Body of pancreas (tissue), 4 donors: ENCODE results near the gene DUS4L. TPM values are rescaled to one million over a fixed set of nuclear protein-coding genes. Genes with fewer than 3 reads are reported as not detected.

Source experiments
- ATAC-seq: fragments of 150-250 bp; one replicate; pipeline ENCODE4 v1.9.1; 2016
- DNase-seq, 4 donors: peaks; one replicate each; pipeline ENCODE4 v3.0.0-alpha.2; 2019
- H3K27ac ChIP-seq, 4 donors: fragments of 200-600 bp; sonication (generic); 1 replicate in 3 of 4; 2 replicates in 1 of 4; pipeline versions ENCODE4 v1.5.1 to v1.6.1; 2016 to 2019; ENCODE audit warnings: mild to moderate bottlenecking in 1 of 4, mixed read lengths in 1 of 4, moderate library complexity in 1 of 4
- H3K27me3 ChIP-seq, 2 donors: fragments of 200-600 bp; sonication (generic); one replicate each; pipeline ENCODE4 v1.6.0; 2016; ENCODE audit warnings: mild to moderate bottlenecking in 1 of 2
- H3K36me3 ChIP-seq, 2 donors: fragments of 200-600 bp; sonication (generic); replicated peaks in 1 of 2; 2 replicates each; pipeline ENCODE4 v1.5.1; 2016; ENCODE audit warnings: low read depth in 2 of 2; ENCODE audit not compliant: insufficient read depth in 1 of 2
- H3K4me1 ChIP-seq: fragments of 200-600 bp; sonication (generic); one replicate; pipeline ENCODE4 v1.6.0; 2016
- H3K4me3 ChIP-seq, 2 donors: fragments of 200-600 bp; sonication (generic); 1 replicate in 1 of 2; 2 replicates in 1 of 2; pipeline ENCODE4 v1.5.1; 2016 to 2019
- H3K9me3 ChIP-seq, 3 donors: fragments of 200-600 bp; sonication (generic); 1 replicate in 2 of 3; 2 replicates in 1 of 3; pipeline ENCODE4 v1.5.1; 2016
- POLR2A ChIP-seq, 3 donors: fragments of 450-650 bp; IDR thresholded peaks; one replicate each; pipeline ENCODE4 v1.6.1; 2016; ENCODE audit warnings: antibody characterized with exemption in 3 of 3, mild to moderate bottlenecking in 2 of 3
- WGBS, 2 donors: methylation state at CpG; one replicate each; pipeline ENCODE4 v1.1.5; 2017; 5-methylcytosine and 5-hydroxymethylcytosine counted together
- intact Hi-C: fragments of 100-400 bp; cut with DNase I; formaldehyde crosslinking; loops from one replicate; pipeline ENCODE4 v1.15.1; 2023
- total RNA-seq, 2 donors: library from RNA; depleted of rRNA; stranded (reverse); fragments of >200 nt; gene quantifications; one replicate each; pipeline ENCODE4 v1.1.0, GENCODE V29; 2016
- TF ChIP-seq, protein P1 (sequence below), 7 experiments: fragments of 450-650 bp in 4 of 7; fragments of 200-600 bp in 3 of 7; sonication (generic) in 3 of 7; IDR thresholded peaks; one replicate each; pipeline ENCODE4 v1.5.1; 2016 to 2019; ENCODE audit warnings: antibody characterized with exemption in 7 of 7

DUS4L gene
- total RNA-seq = 1 to 10 TPM; 6.9 to 7.5 TPM

DNA sequence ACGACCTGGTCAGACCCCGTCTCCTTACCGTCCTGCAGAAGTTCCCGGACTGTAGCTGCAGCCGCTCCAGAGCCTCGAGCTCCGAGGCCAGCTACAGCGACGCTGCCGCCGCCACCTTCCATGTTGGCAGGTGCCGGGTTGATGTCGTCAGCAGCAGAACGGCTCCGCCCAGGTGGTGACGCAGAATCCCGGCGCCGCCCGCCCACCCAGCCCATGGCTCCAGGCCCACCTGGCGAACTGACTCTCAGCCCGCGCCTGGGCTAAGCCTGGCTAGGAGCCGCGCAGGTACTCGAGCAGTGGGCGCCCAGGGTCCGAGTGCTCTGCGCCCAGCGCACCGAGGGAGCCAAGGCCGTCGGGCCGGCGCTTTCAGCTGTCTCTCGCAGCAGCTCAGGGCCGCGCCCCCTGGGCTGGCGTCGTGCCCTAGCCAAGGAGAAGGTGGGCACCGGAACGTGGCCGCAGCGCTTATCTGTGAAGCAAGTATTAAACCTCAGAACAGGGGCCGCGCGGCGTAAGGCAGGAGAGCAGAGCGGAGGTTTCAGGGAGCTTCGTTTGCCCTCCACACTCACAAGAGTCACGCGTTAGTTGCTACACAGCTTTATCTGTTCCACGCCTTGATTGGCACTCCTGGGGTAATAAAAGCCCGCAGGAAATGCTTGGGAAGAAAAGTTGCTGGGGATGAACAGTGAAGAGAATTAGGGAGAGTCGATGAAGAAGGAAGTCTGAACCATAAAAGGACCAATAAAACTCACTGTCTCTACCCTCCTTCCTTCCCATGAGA is at the start of gene DUS4L, which contains the start of gene COG5:
Gene DUS4L (plus strand): TSS at position 197 of the 778 bp plus-strand sequence. CDS start 3,100 bp downstream, outside the sequence.
Gene COG5 (minus strand): TSS at position 146 of the 778 bp plus-strand sequence. CDS start 24 bp downstream, at position 122.
- ATAC-seq = peak; percentile 97
- no peaks in the 10 kb centered on the region for H3K9me3 ChIP-seq
- intact Hi-C loops = no loop called here

GRCh38 chr7:107526672-107527071 is 37.1 kb upstream of the DUS4L start:
- 98% methylated on average over 2 of the region's 2 CpGs for WGBS, 2 donors
- no peaks in the 10 kb centered on the region for H3K27me3 ChIP-seq
- no peaks in the 10 kb centered on the region for H3K36me3 ChIP-seq
- no peak for TF ChIP-seq POLR2A (IDR thresholded peaks at IDR 0.05)
- TF ChIP-seq, protein P1, sequence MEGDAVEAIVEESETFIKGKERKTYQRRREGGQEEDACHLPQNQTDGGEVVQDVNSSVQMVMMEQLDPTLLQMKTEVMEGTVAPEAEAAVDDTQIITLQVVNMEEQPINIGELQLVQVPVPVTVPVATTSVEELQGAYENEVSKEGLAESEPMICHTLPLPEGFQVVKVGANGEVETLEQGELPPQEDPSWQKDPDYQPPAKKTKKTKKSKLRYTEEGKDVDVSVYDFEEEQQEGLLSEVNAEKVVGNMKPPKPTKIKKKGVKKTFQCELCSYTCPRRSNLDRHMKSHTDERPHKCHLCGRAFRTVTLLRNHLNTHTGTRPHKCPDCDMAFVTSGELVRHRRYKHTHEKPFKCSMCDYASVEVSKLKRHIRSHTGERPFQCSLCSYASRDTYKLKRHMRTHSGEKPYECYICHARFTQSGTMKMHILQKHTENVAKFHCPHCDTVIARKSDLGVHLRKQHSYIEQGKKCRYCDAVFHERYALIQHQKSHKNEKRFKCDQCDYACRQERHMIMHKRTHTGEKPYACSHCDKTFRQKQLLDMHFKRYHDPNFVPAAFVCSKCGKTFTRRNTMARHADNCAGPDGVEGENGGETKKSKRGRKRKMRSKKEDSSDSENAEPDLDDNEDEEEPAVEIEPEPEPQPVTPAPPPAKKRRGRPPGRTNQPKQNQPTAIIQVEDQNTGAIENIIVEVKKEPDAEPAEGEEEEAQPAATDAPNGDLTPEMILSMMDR (IDR thresholded peaks at IDR 0.05) = no peak
- no peak for DNase-seq
- no peak for ATAC-seq
- intact Hi-C loops = no loop called here
- no peak overlapping the region for H3K4me3 ChIP-seq
- H3K4me1 ChIP-seq = no peaks in the 10 kb centered on the region
- H3K9me3 ChIP-seq = no peaks in the 10 kb centered on the region
- H3K27ac ChIP-seq = no peak overlapping the region

More for the DNA sequence above, at the start of gene DUS4L, which contains the start of gene COG5:
- Histone ChIP-seq H3K36me3 (no peaks in the 10 kb centered on the region), H3K27me3 (no peaks in the 10 kb centered on the region), H3K4me1 (peaks cover 48% of the 10 kb centered on the region), H3K4me3 (peak within 1 kb of the TSS; percentile 80 to 91), H3K27ac (peak within 1 kb of the TSS; percentile 92 to 96 (median 96))
- WGBS, 2 donors = 0% methylated on average over 22 to 55 of the region's 55 CpGs
- TF ChIP-seq, protein P1 (IDR thresholded peaks at IDR 0.05) = peak in 1 of 7 experiments; percentile 2
- TF ChIP-seq POLR2A (IDR thresholded peaks at IDR 0.05) = peak; percentile 68 to 83 (median 83)
- peak; percentile 85 to 88 (median 86) for DNase-seq

DNA sequence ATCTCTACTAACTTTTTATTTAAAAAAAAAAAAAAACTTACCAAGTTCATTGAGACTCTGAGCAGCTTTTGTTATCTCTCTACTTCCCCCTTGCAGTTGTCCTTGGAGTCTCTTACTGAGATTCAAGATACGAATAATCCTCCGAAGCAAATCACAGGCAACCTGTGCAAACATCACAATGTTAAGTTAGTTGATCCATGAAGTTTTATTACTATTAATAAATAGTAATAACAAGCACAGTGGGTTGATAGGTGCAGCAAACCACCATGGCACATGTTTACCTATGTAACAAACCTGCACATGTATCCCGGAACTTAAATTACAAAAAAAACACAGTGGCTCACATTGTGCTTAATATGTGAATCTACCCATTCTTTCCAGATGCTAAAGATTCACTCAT is 36.6 kb upstream of the DUS4L start:
- TF ChIP-seq, protein P1 (IDR thresholded peaks at IDR 0.05) = no peak
- no peak for TF ChIP-seq POLR2A (IDR thresholded peaks at IDR 0.05)
- Histone ChIP-seq H3K4me1 (no peaks in the 10 kb centered on the region), H3K36me3 (no peaks in the 10 kb centered on the region), H3K4me3 (no peak overlapping the region), H3K27ac (no peak overlapping the region), H3K9me3 (no peaks in the 10 kb centered on the region), H3K27me3 (no peaks in the 10 kb centered on the region)
- DNase-seq (no peak), ATAC-seq (no peak)
- 49 to 50% methylated on average over 3 of the region's 3 CpGs for WGBS, 2 donors
- intact Hi-C loops = no loop called here

DNA sequence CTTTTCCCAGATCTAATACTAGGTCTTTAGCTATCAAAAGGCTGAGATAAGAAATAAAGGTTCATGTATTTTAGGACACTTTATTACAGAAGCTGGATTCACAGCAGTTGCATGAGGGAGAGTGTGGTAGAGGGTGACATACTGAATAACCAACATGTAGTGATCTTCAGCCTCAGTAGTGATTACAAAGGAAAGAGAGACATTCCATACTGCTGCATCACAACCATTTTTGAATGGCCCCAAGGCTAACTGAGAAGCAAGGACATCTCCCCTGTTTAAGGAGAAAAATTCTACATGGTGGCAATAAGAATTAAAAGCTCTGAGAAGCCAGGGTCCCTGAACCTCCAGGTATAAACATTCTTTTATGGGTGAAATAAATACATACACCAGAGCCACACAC is 35.3 kb upstream of the DUS4L start:
- no peak overlapping the region for H3K27ac ChIP-seq
- ATAC-seq (no peak), DNase-seq (no peak)
- H3K36me3 ChIP-seq = no peaks in the 10 kb centered on the region
- no peaks in the 10 kb centered on the region for H3K4me1 ChIP-seq
- no peak overlapping the region for H3K4me3 ChIP-seq
- H3K27me3 ChIP-seq = no peaks in the 10 kb centered on the region
- intact Hi-C loops = no loop called here
- TF ChIP-seq POLR2A (IDR thresholded peaks at IDR 0.05) = no peak
- TF ChIP-seq, protein P1 (IDR thresholded peaks at IDR 0.05) = no peak
- no peaks in the 10 kb centered on the region for H3K9me3 ChIP-seq

- no peak for ATAC-seq
- H3K4me1 ChIP-seq = no peaks in the 10 kb centered on the region
- no peak for DNase-seq
- TF ChIP-seq POLR2A (IDR thresholded peaks at IDR 0.05) = no peak
- TF ChIP-seq, protein P1 (IDR thresholded peaks at IDR 0.05) = no peak
- H3K9me3 ChIP-seq = no peaks in the 10 kb centered on the region
- no peaks in the 10 kb centered on the region for H3K27me3 ChIP-seq
- no peak overlapping the region for H3K4me3 ChIP-seq
- H3K27ac ChIP-seq = no peak overlapping the region
- intact Hi-C loops = no loop called here
- no peaks in the 10 kb centered on the region for H3K36me3 ChIP-seq
These were observed 33.0 kb upstream of the DUS4L start for GRCh38 chr7:107530751-107531150.
